Measurements from ENCODE around the gene POLR3A. TPM values are rescaled to one million over a fixed set of nuclear protein-coding genes. Genes with fewer than 3 reads are reported as not detected.

POLR3A gene
- total RNA-seq, 2 experiments from 2014 or later: 16.6 to 17.0 TPM

GRCh38 chr10:77949167-77949566 lies 80.1 kb downstream of the POLR3A start:
- peaks cover 16% of the 10 kb centered on the region for H3K27me3 Mint-ChIP-seq
- peaks cover 22% of the 10 kb centered on the region for H3K9me3 Mint-ChIP-seq
- intact Hi-C loops (cut with micrococcal nuclease): no loop called here
- H3K27ac Mint-ChIP-seq: no peak overlapping the region
- H3K4me1 Mint-ChIP-seq (ENCODE audit: low read depth): no peaks in the 10 kb centered on the region
- no peak overlapping the region for H3K4me3 Mint-ChIP-seq
- no peak for DNase-seq
- ChIA-PET CTCF (no interaction called here), POLR2A (no interaction called here)
- peaks cover 3% of the 10 kb centered on the region for H3K36me3 Mint-ChIP-seq

- ChIA-PET CTCF (no interaction called here), POLR2A (interaction anchor here (0.7 kb wide), 1 partner anchor 38 kb away, joined by 3 read pairs; no protein-coding TSS in a partner anchor)
- H3K36me3 Mint-ChIP-seq: no peaks in the 10 kb centered on the region
- no peak for DNase-seq
- intact Hi-C loops (cut with micrococcal nuclease): no loop called here
- H3K27me3 Mint-ChIP-seq: peaks cover 23% of the 10 kb centered on the region
- no peak overlapping the region for H3K27ac Mint-ChIP-seq
- H3K4me3 Mint-ChIP-seq: no peak overlapping the region
- H3K9me3 Mint-ChIP-seq: peaks cover 9% of the 10 kb centered on the region
- H3K4me1 Mint-ChIP-seq (ENCODE audit: low read depth): no peaks in the 10 kb centered on the region
Observed at GRCh38 chr10:77946084-77946483, 83.2 kb downstream of the POLR3A start.

- H3K27me3 Mint-ChIP-seq: peaks cover 19% of the 10 kb centered on the region
- ChIA-PET POLR2A (no interaction called here), CTCF (no interaction called here)
- H3K36me3 Mint-ChIP-seq: no peaks in the 10 kb centered on the region
- H3K27ac Mint-ChIP-seq: no peak overlapping the region
- no peak for DNase-seq
- intact Hi-C loops (cut with micrococcal nuclease): no loop called here
- no peaks in the 10 kb centered on the region for H3K9me3 Mint-ChIP-seq
- H3K4me3 Mint-ChIP-seq: no peak overlapping the region
- H3K4me1 Mint-ChIP-seq (ENCODE audit: low read depth): no peaks in the 10 kb centered on the region
Observed at GRCh38 chr10:77944519-77944918, 84.8 kb downstream of the POLR3A start.

GRCh38 chr10:77943121-77943901 lies 86.0 kb downstream of the POLR3A start:
- ChIA-PET POLR2A (no interaction called here), CTCF (no interaction called here)
- intact Hi-C loops (cut with micrococcal nuclease): no loop called here
- no peaks in the 10 kb centered on the region for H3K4me1 Mint-ChIP-seq (ENCODE audit: low read depth)
- H3K4me3 Mint-ChIP-seq: no peak overlapping the region
- H3K27me3 Mint-ChIP-seq: peaks cover 16% of the 10 kb centered on the region
- no peaks in the 10 kb centered on the region for H3K36me3 Mint-ChIP-seq
- H3K9me3 Mint-ChIP-seq: no peaks in the 10 kb centered on the region
- DNase-seq: no peak
- no peak overlapping the region for H3K27ac Mint-ChIP-seq

GRCh38 chr10:77941790-77942189 lies 87.5 kb downstream of the POLR3A start:
- Mint-ChIP-seq H3K9me3 (no peaks in the 10 kb centered on the region), H3K4me3 (no peak overlapping the region), H3K27ac (no peak overlapping the region), H3K27me3 (peaks cover 16% of the 10 kb centered on the region), H3K4me1 (ENCODE audit: low read depth) (no peaks in the 10 kb centered on the region), H3K36me3 (no peaks in the 10 kb centered on the region)
- POLR2A ChIA-PET: interaction anchor here (0.6 kb wide), 1 partner anchor 1075 kb away, joined by 3 read pairs; no protein-coding TSS in a partner anchor
- CTCF ChIA-PET: no interaction called here
- intact Hi-C loops (cut with micrococcal nuclease): no loop called here
- DNase-seq: no peak

- POLR2A ChIA-PET: no interaction called here
- Mint-ChIP-seq H3K27me3 (peaks cover 12% of the 10 kb centered on the region), H3K36me3 (no peaks in the 10 kb centered on the region), H3K4me1 (ENCODE audit: low read depth) (no peaks in the 10 kb centered on the region), H3K4me3 (no peak overlapping the region), H3K9me3 (no peaks in the 10 kb centered on the region), H3K27ac (no peak overlapping the region)
- intact Hi-C loops (cut with micrococcal nuclease): no loop called here
- CTCF ChIA-PET: no interaction called here
- DNase-seq: no peak
Observed at GRCh38 chr10:77940627-77941026, 88.7 kb downstream of the POLR3A start.

GRCh38 chr10:77940225-77940624 lies 89.1 kb downstream of the POLR3A start:
- no peaks in the 10 kb centered on the region for H3K4me1 Mint-ChIP-seq (ENCODE audit: low read depth)
- CTCF ChIA-PET: no interaction called here
- no peaks in the 10 kb centered on the region for H3K9me3 Mint-ChIP-seq
- POLR2A ChIA-PET: no interaction called here
- no peak overlapping the region for H3K4me3 Mint-ChIP-seq
- no peak for DNase-seq
- peaks cover 12% of the 10 kb centered on the region for H3K27me3 Mint-ChIP-seq
- intact Hi-C loops (cut with micrococcal nuclease): no loop called here
- H3K27ac Mint-ChIP-seq: no peak overlapping the region
- H3K36me3 Mint-ChIP-seq: no peaks in the 10 kb centered on the region

GRCh38 chr10:77939561-77940001 lies 89.7 kb downstream of the POLR3A start:
- CTCF ChIA-PET: no interaction called here
- DNase-seq: no peak
- peaks cover 11% of the 10 kb centered on the region for H3K27me3 Mint-ChIP-seq
- intact Hi-C loops (cut with micrococcal nuclease): no loop called here
- H3K36me3 Mint-ChIP-seq: no peaks in the 10 kb centered on the region
- no peak overlapping the region for H3K27ac Mint-ChIP-seq
- no peak overlapping the region for H3K4me3 Mint-ChIP-seq
- POLR2A ChIA-PET: no interaction called here
- no peaks in the 10 kb centered on the region for H3K4me1 Mint-ChIP-seq (ENCODE audit: low read depth)
- no peaks in the 10 kb centered on the region for H3K9me3 Mint-ChIP-seq

GRCh38 chr10:77936697-77937567 lies 92.4 kb downstream of the POLR3A start:
- Mint-ChIP-seq H3K4me1 (ENCODE audit: low read depth) (no peaks in the 10 kb centered on the region), H3K27ac (no peak overlapping the region), H3K27me3 (peaks cover 3% of the 10 kb centered on the region), H3K36me3 (no peaks in the 10 kb centered on the region), H3K4me3 (no peak overlapping the region), H3K9me3 (no peaks in the 10 kb centered on the region)
- ChIA-PET POLR2A (no interaction called here), CTCF (no interaction called here)
- intact Hi-C loops (cut with micrococcal nuclease): no loop called here
- no peak for DNase-seq

GRCh38 chr10:77932016-77932715 lies 97.1 kb downstream of the POLR3A start:
- Mint-ChIP-seq H3K27ac (no peak overlapping the region), H3K27me3 (peaks cover 23% of the 10 kb centered on the region), H3K4me1 (ENCODE audit: low read depth) (peaks cover 5% of the 10 kb centered on the region), H3K4me3 (no peak overlapping the region), H3K9me3 (no peaks in the 10 kb centered on the region), H3K36me3 (no peaks in the 10 kb centered on the region)
- ChIA-PET CTCF (no interaction called here), POLR2A (no interaction called here)
- DNase-seq: no peak
- intact Hi-C loops (cut with micrococcal nuclease): no loop called here

- Mint-ChIP-seq H3K27ac (no peak overlapping the region), H3K9me3 (no peaks in the 10 kb centered on the region), H3K4me1 (ENCODE audit: low read depth) (peaks cover 10% of the 10 kb centered on the region), H3K27me3 (peaks cover 42% of the 10 kb centered on the region), H3K36me3 (no peaks in the 10 kb centered on the region), H3K4me3 (peak overlapping the region; percentile 64)
- ChIA-PET POLR2A (no interaction called here), CTCF (no interaction called here)
- intact Hi-C loops (cut with micrococcal nuclease): no loop called here
- no peak for DNase-seq
Observed at GRCh38 chr10:77927402-77928246, 101.7 kb downstream of the POLR3A start.

All from activated CD4-positive, alpha-beta memory T cell treated with anti-CD3 and anti-CD28 coated beads for 36 hours (primary cell).